Renal cortical epithelial cell (primary cell): ENCODE data around the gene LRIG1. TPM values are rescaled to one million over a fixed set of nuclear protein-coding genes. Genes with fewer than 3 reads are reported as not detected.
"Not testable (repeated sequence)": the region's sequence is repeated elsewhere in the genome, so short reads cannot be mapped to it uniquely, and the experiment has no call there.

ENCODE experiments used
- DNase-seq: peaks from one replicate; pipeline ENCODE4 v3.0.0-alpha.2; 2011; ENCODE audit warnings: low read depth
- total RNA-seq: library from RNA; depleted of rRNA; stranded (reverse); fragments of >200 nt; gene quantifications from 2 replicates; pipeline ENCODE4 v1.2.3, GENCODE V29; 2014

LRIG1 gene
- total RNA-seq, 1 donor from 2014 or later, result 12.7 TPM

GRCh38 chr3:66442254-66443117 lies 58.3 kb downstream of the LRIG1 start:
- DNase-seq, result peak; percentile 60

GRCh38 chr3:66441692-66442091 lies 59.1 kb downstream of the LRIG1 start:
- no peak for DNase-seq

GRCh38 chr3:66441129-66441528 lies 59.7 kb downstream of the LRIG1 start:
- peak; percentile 76 for DNase-seq

GRCh38 chr3:66439666-66440344 lies 61.0 kb downstream of the LRIG1 start:
- no peak for DNase-seq

- no peak for DNase-seq
Measured at GRCh38 chr3:66438046-66438445, 62.8 kb downstream of the LRIG1 start.

- no peak for DNase-seq
Measured at GRCh38 chr3:66437341-66437929, 63.4 kb downstream of the LRIG1 start.

GRCh38 chr3:66435989-66436388 lies 64.8 kb downstream of the LRIG1 start:
- no peak for DNase-seq

- no peak for DNase-seq
Measured at GRCh38 chr3:66434726-66435125, 66.1 kb downstream of the LRIG1 start.

GRCh38 chr3:66433522-66433782 lies 67.4 kb downstream of the LRIG1 start:
- DNase-seq, result no peak

- DNase-seq, result no peak
Measured at GRCh38 chr3:66432767-66433521, 67.9 kb downstream of the LRIG1 start.

- no peak for DNase-seq
Measured at GRCh38 chr3:66432041-66432766, 68.6 kb downstream of the LRIG1 start.

- peak; percentile 77 for DNase-seq
Measured at GRCh38 chr3:66431494-66431893, 69.3 kb downstream of the LRIG1 start.

GRCh38 chr3:66430876-66431275 lies 69.9 kb downstream of the LRIG1 start:
- no peak for DNase-seq

- DNase-seq, result peak; percentile 97
Measured at GRCh38 chr3:66428733-66429132, 72.1 kb downstream of the LRIG1 start.

- DNase-seq, result no peak
Measured at GRCh38 chr3:66427951-66428474, 72.8 kb downstream of the LRIG1 start.

GRCh38 chr3:66427352-66427751 lies 73.5 kb downstream of the LRIG1 start:
- no peak for DNase-seq

GRCh38 chr3:66426135-66426534 lies 74.7 kb downstream of the LRIG1 start:
- no peak for DNase-seq

- no peak for DNase-seq
Measured at GRCh38 chr3:66425576-66426114, 75.2 kb downstream of the LRIG1 start.

- no peak for DNase-seq
Measured at GRCh38 chr3:66425032-66425431, 75.8 kb downstream of the LRIG1 start.

- peak; percentile 25 for DNase-seq
Measured at GRCh38 chr3:66423791-66424190, 77.0 kb downstream of the LRIG1 start.

- DNase-seq, result not testable (repeated sequence)
Measured at GRCh38 chr3:66421893-66422292, 78.9 kb downstream of the LRIG1 start.
